SK-N-SH (cell line): ENCODE results near the gene C16orf74. TPM values are rescaled to one million over a fixed set of nuclear protein-coding genes. Genes with fewer than 3 reads are reported as not detected.

Source experiments
- CTCF ChIA-PET: fragments of 300-600, 350-600 bp; formaldehyde crosslinking; extraction: SDS; loops from one replicate; lab custom pipeline; 2021; lab: Yijun Ruan, JAX
- POLR2A ChIA-PET: fragments of 350-600 bp; sonication (Branson Sonifier 250); formaldehyde crosslinking; extraction: SDS; loops from one replicate; lab custom pipeline; 2020; ENCODE audit warnings: antibody characterized with exemption, inconsistent platforms; lab: Yijun Ruan, JAX
- DNase-seq: peaks from one replicate; pipeline ENCODE4 v3.0.0; 2012
- H2AFZ ChIP-seq: fragments of 200-600 bp; sonication (generic); 2 replicates; pipeline ENCODE4 v1.8.1; 2016; ENCODE audit warnings: antibody characterized with exemption, mild to moderate bottlenecking, low read depth
- H3F3A ChIP-seq: fragments of 200-600 bp; sonication (generic); replicated peaks from 2 replicates; pipeline ENCODE3; 2016; ENCODE audit warnings: antibody characterized with exemption, mild to moderate bottlenecking; ENCODE audit not compliant: insufficient read depth
- H3K27ac ChIP-seq, 2 experiments: fragments of 200-500 bp in 1 of 2; fragments of 200-600 bp in 1 of 2; sonication (Bioruptor generic) in 1 of 2; sonication (generic), shearing (Covaris generic) in 1 of 2; 2 replicates each; pipeline versions ENCODE4 v1.5.1 to v1.6.1; 2014 to 2016; ENCODE audit warnings: low read depth in 2 of 2, inconsistent platforms in 1 of 2, low read length in 1 of 2, mild to moderate bottlenecking in 1 of 2, mixed read lengths in 1 of 2
- H3K27me3 ChIP-seq: fragments of 200-600 bp; sonication (generic), shearing (Covaris generic); 2 replicates; pipeline ENCODE4 v1.6.1; 2016; ENCODE audit warnings: mixed run types; ENCODE audit not compliant: insufficient read depth
- H3K36me3 ChIP-seq, 2 experiments: fragments of 200-500 bp in 1 of 2; fragments of 200-600 bp in 1 of 2; sonication (Bioruptor generic) in 1 of 2; sonication (generic) in 1 of 2; replicated peaks in 1 of 2; 2 replicates each; pipeline versions ENCODE3 to v1.5.1; 2014 to 2016; ENCODE audit warnings: low read length in 1 of 2, mild to moderate bottlenecking in 1 of 2; ENCODE audit not compliant: insufficient read depth in 2 of 2, control insufficient read depth in 1 of 2
- H3K4me1 ChIP-seq, 2 experiments: fragments of 200-500 bp in 1 of 2; fragments of 200-600 bp in 1 of 2; sonication (Bioruptor generic) in 1 of 2; sonication (generic), shearing (Covaris generic) in 1 of 2; 2 replicates each; pipeline versions ENCODE4 v1.5.1 to v1.6.1; 2014 to 2016; ENCODE audit warnings: low read depth in 1 of 2, low read length in 1 of 2, mixed run types in 1 of 2; ENCODE audit not compliant: insufficient read depth in 2 of 2, control insufficient read depth in 1 of 2
- H3K4me2 ChIP-seq: fragments of 200-600 bp; sonication (generic), shearing (Covaris generic); 2 replicates; pipeline ENCODE4 v1.6.1; 2017; ENCODE audit warnings: mixed run types
- H3K4me3 ChIP-seq, 2 experiments: fragments of 200-500 bp in 1 of 2; fragments of 200-600 bp in 1 of 2; sonication (Bioruptor generic) in 1 of 2; sonication (generic), shearing (Covaris generic) in 1 of 2; 2 replicates each; pipeline versions ENCODE4 v1.5.1 to v1.8.1; 2014 to 2016; ENCODE audit warnings: low read depth in 2 of 2, inconsistent platforms in 1 of 2, low read length in 1 of 2, mild to moderate bottlenecking in 1 of 2, mixed read lengths in 1 of 2, moderate library complexity in 1 of 2
- H3K79me2 ChIP-seq: fragments of 200-600 bp; sonication (generic); 2 replicates; pipeline ENCODE4 v1.8.1; 2017; ENCODE audit warnings: mild to moderate bottlenecking; ENCODE audit not compliant: insufficient read depth
- H3K9ac ChIP-seq: fragments of 200-600 bp; sonication (generic); 2 replicates; pipeline ENCODE4 v1.6.1; 2017; ENCODE audit warnings: mixed run types
- H3K9me2 ChIP-seq: fragments of 200-600 bp; sonication (generic); 2 replicates; pipeline ENCODE4 v1.6.1; 2017; ENCODE audit warnings: mixed run types
- H3K9me3 ChIP-seq: fragments of 200-600 bp; sonication (generic); 2 replicates; pipeline ENCODE4 v1.6.1; 2017; ENCODE audit warnings: mixed run types, mild to moderate bottlenecking, moderate library complexity
- H4K20me1 ChIP-seq: fragments of 200-600 bp; sonication (generic); 2 replicates; pipeline ENCODE4 v1.6.1; 2017; ENCODE audit warnings: mild to moderate bottlenecking, mixed run types; ENCODE audit not compliant: insufficient read depth
- FOXJ3 ChIP-seq: sonication (generic); formaldehyde crosslinking; IDR thresholded peaks from 2 replicates; pipeline ENCODE4 v1.5.1; 2020; ENCODE audit warnings: mild to moderate bottlenecking, missing genetic modification reagents
- JUND ChIP-seq: IDR thresholded peaks from 2 replicates; pipeline ENCODE4 v1.4.0; 2012
- MEF2A ChIP-seq: IDR thresholded peaks from 2 replicates; pipeline ENCODE4 v1.4.0; 2012; ENCODE audit warnings: low read depth, borderline replicate concordance
- PBX3 ChIP-seq: IDR thresholded peaks from 2 replicates; pipeline ENCODE4; 2012
- POLR2AphosphoS5 ChIP-seq: IDR thresholded peaks from 2 replicates; pipeline ENCODE4 v1.6.1; 2012; ENCODE audit warnings: low read depth, low read length
- RCOR1 ChIP-seq: fragments of 150-350 bp; IDR thresholded peaks from 2 replicates; pipeline ENCODE4 v1.6.1; 2017; ENCODE audit warnings: antibody characterized with exemption, low read length
- RFX5 ChIP-seq: IDR thresholded peaks from 2 replicates; pipeline ENCODE4 v1.6.1; 2012; ENCODE audit warnings: mild to moderate bottlenecking, improper control_type of control experiment, low read length
- TEAD4 ChIP-seq: IDR thresholded peaks from 2 replicates; pipeline ENCODE4 v1.4.0; 2012; ENCODE audit warnings: mild to moderate bottlenecking, borderline replicate concordance; ENCODE audit not compliant: insufficient read depth
- USF1 ChIP-seq: IDR thresholded peaks from 2 replicates; pipeline ENCODE4 v1.4.0; 2012; ENCODE audit warnings: low read depth, borderline replicate concordance
- WGBS: methylation state at CpG from one replicate; pipeline ENCODE4 v1.1.6; 2017; ENCODE audit warnings: low lambda C conversion rate; 5-methylcytosine and 5-hydroxymethylcytosine counted together
- polyA plus RNA-seq, 3 experiments: library from polyadenylated mRNA; depleted of rRNA; stranded (reverse); fragments of >200 nt; gene quantifications; 2 replicates each; pipeline ENCODE4 v1.2.3, GENCODE V29; 2012
- TF ChIP-seq, protein P1 (sequence below): IDR thresholded peaks from 2 replicates; pipeline ENCODE4 v1.6.1; 2012; ENCODE audit warnings: mild to moderate bottlenecking, low read depth, low read length, moderate library complexity
- TF ChIP-seq, protein P2 (sequence below): fragments of 150-350 bp; IDR thresholded peaks from 2 replicates; pipeline ENCODE4 v1.6.1; 2017; ENCODE audit warnings: antibody characterized with exemption, low read length, low read depth, borderline replicate concordance
- TF ChIP-seq, protein P3 (sequence below): IDR thresholded peaks from 2 replicates; pipeline ENCODE4 v1.4.0; 2012; ENCODE audit warnings: low read depth

The C16orf74 gene
- polyA plus RNA-seq, 1 of the 3 experiments (the other 2 are of a cell fraction), result 27.2 TPM

GRCh38 chr16:85661740-85662481 is 89.0 kb downstream of the C16orf74 start:
- TF ChIP-seq, protein P1, sequence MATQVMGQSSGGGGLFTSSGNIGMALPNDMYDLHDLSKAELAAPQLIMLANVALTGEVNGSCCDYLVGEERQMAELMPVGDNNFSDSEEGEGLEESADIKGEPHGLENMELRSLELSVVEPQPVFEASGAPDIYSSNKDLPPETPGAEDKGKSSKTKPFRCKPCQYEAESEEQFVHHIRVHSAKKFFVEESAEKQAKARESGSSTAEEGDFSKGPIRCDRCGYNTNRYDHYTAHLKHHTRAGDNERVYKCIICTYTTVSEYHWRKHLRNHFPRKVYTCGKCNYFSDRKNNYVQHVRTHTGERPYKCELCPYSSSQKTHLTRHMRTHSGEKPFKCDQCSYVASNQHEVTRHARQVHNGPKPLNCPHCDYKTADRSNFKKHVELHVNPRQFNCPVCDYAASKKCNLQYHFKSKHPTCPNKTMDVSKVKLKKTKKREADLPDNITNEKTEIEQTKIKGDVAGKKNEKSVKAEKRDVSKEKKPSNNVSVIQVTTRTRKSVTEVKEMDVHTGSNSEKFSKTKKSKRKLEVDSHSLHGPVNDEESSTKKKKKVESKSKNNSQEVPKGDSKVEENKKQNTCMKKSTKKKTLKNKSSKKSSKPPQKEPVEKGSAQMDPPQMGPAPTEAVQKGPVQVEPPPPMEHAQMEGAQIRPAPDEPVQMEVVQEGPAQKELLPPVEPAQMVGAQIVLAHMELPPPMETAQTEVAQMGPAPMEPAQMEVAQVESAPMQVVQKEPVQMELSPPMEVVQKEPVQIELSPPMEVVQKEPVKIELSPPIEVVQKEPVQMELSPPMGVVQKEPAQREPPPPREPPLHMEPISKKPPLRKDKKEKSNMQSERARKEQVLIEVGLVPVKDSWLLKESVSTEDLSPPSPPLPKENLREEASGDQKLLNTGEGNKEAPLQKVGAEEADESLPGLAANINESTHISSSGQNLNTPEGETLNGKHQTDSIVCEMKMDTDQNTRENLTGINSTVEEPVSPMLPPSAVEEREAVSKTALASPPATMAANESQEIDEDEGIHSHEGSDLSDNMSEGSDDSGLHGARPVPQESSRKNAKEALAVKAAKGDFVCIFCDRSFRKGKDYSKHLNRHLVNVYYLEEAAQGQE, result no peak
- no peak for TF ChIP-seq RCOR1
- TF ChIP-seq POLR2AphosphoS5, result no peak
- no peak for TF ChIP-seq USF1
- TF ChIP-seq, protein P2, sequence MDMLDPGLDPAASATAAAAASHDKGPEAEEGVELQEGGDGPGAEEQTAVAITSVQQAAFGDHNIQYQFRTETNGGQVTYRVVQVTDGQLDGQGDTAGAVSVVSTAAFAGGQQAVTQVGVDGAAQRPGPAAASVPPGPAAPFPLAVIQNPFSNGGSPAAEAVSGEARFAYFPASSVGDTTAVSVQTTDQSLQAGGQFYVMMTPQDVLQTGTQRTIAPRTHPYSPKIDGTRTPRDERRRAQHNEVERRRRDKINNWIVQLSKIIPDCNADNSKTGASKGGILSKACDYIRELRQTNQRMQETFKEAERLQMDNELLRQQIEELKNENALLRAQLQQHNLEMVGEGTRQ, result no peak
- TF ChIP-seq FOXJ3, result no peak
- H3K9me3 ChIP-seq, result no peaks in the 10 kb centered on the region
- H3K9ac ChIP-seq, result no peak overlapping the region
- H4K20me1 ChIP-seq, result peaks cover 4% of the 10 kb centered on the region; the same call in 1 of the 2 replicates
- H3K36me3 ChIP-seq, result peaks cover 14 to 90% of the 10 kb centered on the region in 2 experiments
- no peak overlapping the region for H3K4me2 ChIP-seq
- H3K27ac ChIP-seq, result peak overlapping the region in 1 of 2 experiments; percentile 48; a peak in 1 of 4 replicates
- peaks cover 0 to 34% of the 10 kb centered on the region in 2 experiments; a peak in 1 of 4 replicates for H3K4me1 ChIP-seq
- 92% methylated on average over 14 of the region's 26 CpGs for WGBS
- H3K79me2 ChIP-seq, result no peaks in the 10 kb centered on the region
- ChIA-PET CTCF (interaction anchor here (1.0 to 7.9 kb wide), 3 partner anchors 14 to 90 kb away, joined by 3 to 91 read pairs (median 3); no protein-coding TSS in a partner anchor), POLR2A (no interaction called here)
- no peaks in the 10 kb centered on the region for H3F3A ChIP-seq
- H3K9me2 ChIP-seq, result no peaks in the 10 kb centered on the region
- H3K4me3 ChIP-seq, result no peak overlapping the region
- no peaks in the 10 kb centered on the region for H3K27me3 ChIP-seq
- no peak for DNase-seq
- H2AFZ ChIP-seq, result no peak overlapping the region

DNA sequence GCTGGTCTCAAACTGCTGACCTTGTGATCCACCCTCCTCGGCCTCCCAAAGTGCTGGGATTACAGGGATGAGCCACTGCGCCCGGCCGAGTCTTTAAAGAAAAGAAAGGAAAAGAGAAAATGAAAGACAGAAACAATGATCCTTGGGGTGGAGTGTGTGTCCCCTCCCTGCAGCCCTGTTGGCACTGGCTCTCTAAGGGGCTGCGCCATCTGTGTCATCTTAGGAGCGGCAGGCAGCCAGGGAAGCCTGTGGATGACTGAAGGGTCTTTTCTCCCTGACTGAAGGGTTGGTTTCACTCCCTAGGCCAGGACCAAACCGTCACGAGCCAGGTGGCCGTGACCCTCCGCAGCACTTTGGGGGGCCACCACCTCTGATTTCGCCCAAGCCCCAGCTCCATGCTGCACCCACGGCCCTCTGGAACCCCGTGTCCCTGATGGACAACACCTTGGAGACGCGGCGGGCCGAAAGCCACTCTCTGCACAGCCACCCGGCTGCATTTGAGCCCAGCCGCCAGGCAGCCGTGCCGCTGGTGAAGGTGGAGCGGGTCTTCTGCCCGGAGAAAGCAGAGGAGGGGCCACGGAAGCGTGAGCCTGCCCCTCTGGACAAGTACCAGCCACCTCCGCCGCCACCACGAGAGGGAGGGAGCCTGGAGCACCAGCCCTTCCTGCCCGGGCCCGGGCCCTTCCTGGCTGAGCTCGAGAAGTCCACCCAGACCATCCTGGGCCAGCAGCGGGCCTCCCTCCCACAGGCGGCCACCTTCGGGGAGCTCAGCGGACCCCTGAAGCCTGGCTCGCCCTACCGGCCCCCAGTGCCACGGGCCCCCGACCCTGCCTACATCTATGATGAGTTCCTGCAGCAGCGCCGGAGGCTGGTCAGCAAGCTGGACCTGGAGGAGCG is 89.8 kb downstream of the C16orf74 start:
- Histone ChIP-seq H3K4me2 (no peak overlapping the region), H3K9me2 (no peaks in the 10 kb centered on the region), H3K9ac (no peak overlapping the region), H3K9me3 (no peaks in the 10 kb centered on the region), H3K27me3 (no peaks in the 10 kb centered on the region), H2AFZ (no peak overlapping the region), H3K4me1 (peaks cover 0 to 34% of the 10 kb centered on the region in 2 experiments; a peak in 1 of 4 replicates), H3K4me3 (no peak overlapping the region), H3K27ac (no peak overlapping the region; a peak in 1 of 4 replicates), H3K79me2 (no peaks in the 10 kb centered on the region), H3K36me3 (peaks cover 7 to 90% of the 10 kb centered on the region in 2 experiments), H3F3A (no peaks in the 10 kb centered on the region), H4K20me1 (peaks cover 4% of the 10 kb centered on the region; the same call in 1 of the 2 replicates)
- no peak for DNase-seq
- CTCF ChIA-PET, result interaction anchor here (0.8 to 7.9 kb wide), 9 partner anchors 7 to 355 kb away, joined by 3 to 91 read pairs (median 3); no protein-coding TSS in a partner anchor
- POLR2A ChIA-PET, result no interaction called here
- 94% methylated on average over 25 of the region's 42 CpGs for WGBS
- TF ChIP-seq PBX3 (no peak), MEF2A (no peak), JUND (no peak), TEAD4 (no peak), RFX5 (no peak), RCOR1 (no peak)
- TF ChIP-seq, protein P3, sequence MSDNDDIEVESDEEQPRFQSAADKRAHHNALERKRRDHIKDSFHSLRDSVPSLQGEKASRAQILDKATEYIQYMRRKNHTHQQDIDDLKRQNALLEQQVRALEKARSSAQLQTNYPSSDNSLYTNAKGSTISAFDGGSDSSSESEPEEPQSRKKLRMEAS, result no peak
- TF ChIP-seq, protein P2, result no peak
